Upper lobe of left lung (tissue), 6 donors: ENCODE results near the gene GALNS. TPM values are rescaled to one million over a fixed set of nuclear protein-coding genes. Genes with fewer than 3 reads are reported as not detected.

Source experiments
- ATAC-seq, 2 donors: fragments of 200-7000 bp; cut with Tn5 transposase; one replicate each; pipeline ENCODE4 v1.9.1; 2022; ENCODE audit warnings: mild to moderate bottlenecking in 2 of 2, moderate library complexity in 2 of 2; ENCODE audit not compliant: low FRiP score in 2 of 2
- DNase-seq, 2 donors: peaks; one replicate each; pipeline ENCODE4 v3.0.0-alpha.2; 2019 to 2020
- H3K27ac ChIP-seq, 4 donors: fragments of 200-600 bp; sonication (generic); one replicate each; pipeline ENCODE4 v1.5.1; 2016 to 2019
- H3K27me3 ChIP-seq, 4 donors: fragments of 200-600 bp; sonication (generic); one replicate each; pipeline ENCODE4 v1.5.1; 2017 to 2019
- H3K36me3 ChIP-seq, 4 donors: fragments of 200-600 bp; sonication (generic); one replicate each; pipeline ENCODE4 v1.5.1; 2016 to 2019
- H3K4me1 ChIP-seq, 4 donors: fragments of 200-600 bp; sonication (generic); one replicate each; pipeline ENCODE4 v1.5.1; 2018 to 2019
- H3K4me3 ChIP-seq, 4 donors: fragments of 200-600 bp; sonication (generic); one replicate each; pipeline ENCODE4 v1.5.1; 2017 to 2019; ENCODE audit warnings: mild to moderate bottlenecking in 2 of 4, moderate library complexity in 1 of 4
- H3K9me3 ChIP-seq, 4 donors: fragments of 200-600 bp; sonication (generic); one replicate each; pipeline ENCODE4 v1.5.1; 2018 to 2019
- CTCF ChIP-seq, 6 experiments: fragments of 450-650 bp in 4 of 6; fragments of 200-600 bp in 2 of 6; sonication (generic) in 2 of 6; IDR thresholded peaks; one replicate each; pipeline ENCODE4 v1.5.1; 2016 to 2019; ENCODE audit warnings: antibody characterized with exemption in 6 of 6
- EP300 ChIP-seq, 4 donors: sonication (generic); formaldehyde crosslinking; IDR thresholded peaks; one replicate each; pipeline ENCODE4 v1.5.1; 2017; ENCODE audit warnings: antibody characterized with exemption in 4 of 4, control low read depth in 2 of 4
- POLR2A ChIP-seq, 4 donors: fragments of 450-650 bp; IDR thresholded peaks; one replicate each; pipeline ENCODE4 v1.5.1; 2016 to 2017; ENCODE audit warnings: antibody characterized with exemption in 4 of 4, mild to moderate bottlenecking in 2 of 4
- POLR2AphosphoS5 ChIP-seq, 2 donors: sonication (generic); formaldehyde crosslinking; IDR thresholded peaks; one replicate each; pipeline ENCODE4 v1.5.1; 2017; ENCODE audit warnings: antibody characterized with exemption in 2 of 2
- WGBS, 2 donors: methylation state at CpG; one replicate each; pipeline ENCODE4 v1.1.5; 2017 to 2018; 5-methylcytosine and 5-hydroxymethylcytosine counted together
- total RNA-seq, 6 donors: library from RNA; depleted of rRNA in 4 of 6; stranded (reverse); fragments of >200 nt in 4 of 6; gene quantifications; one replicate each; pipeline versions ENCODE4 v1.1.0 to v1.2.1, GENCODE V29; 2016 to 2021
- donor health status: DM: no; HTN: no; CAD: no; lungs with moderate emphysema.
- donor health status: DM: no; HTN: yes; CAD: no; lungs with severe emphysema.

Gene GALNS
- total RNA-seq, 6 donors from 2014 or later = 24.8 to 140 (median 45.6) TPM

GRCh38 chr16:88888461-88889387 lies 32.0 kb upstream of the GALNS start:
- Histone ChIP-seq H3K27me3 (no peaks in the 10 kb centered on the region), H3K9me3 (no peaks in the 10 kb centered on the region), H3K36me3 (peaks cover 0 to 46% (median 18%) of the 10 kb centered on the region in 4 donors), H3K27ac (peak overlapping the region; percentile 10 to 80 (median 72)), H3K4me3 (no peak overlapping the region), H3K4me1 (peaks cover 3 to 14% (median 6%) of the 10 kb centered on the region in 4 donors)
- peak in 1 of 2 donors; percentile 82 for DNase-seq
- 70 to 77% methylated on average over 15 to 28 of the region's 30 CpGs for WGBS, 2 donors
- ATAC-seq = no peak
- TF ChIP-seq CTCF (IDR thresholded peaks at IDR 0.05) (no peak), POLR2A (IDR thresholded peaks at IDR 0.05) (no peak), EP300 (IDR thresholded peaks at IDR 0.05) (no peak), POLR2AphosphoS5 (IDR thresholded peaks at IDR 0.05) (peak; percentile 23 to 33)

GRCh38 chr16:88888057-88888456 lies 31.3 kb upstream of the GALNS start:
- H3K36me3 ChIP-seq = peaks cover 0 to 53% (median 21%) of the 10 kb centered on the region in 4 donors
- no peaks in the 10 kb centered on the region for H3K27me3 ChIP-seq
- H3K4me3 ChIP-seq = no peak overlapping the region
- ATAC-seq = no peak
- DNase-seq = no peak
- peaks cover 3 to 14% (median 6%) of the 10 kb centered on the region in 4 donors for H3K4me1 ChIP-seq
- peak overlapping the region; percentile 42 to 80 (median 72) for H3K27ac ChIP-seq
- TF ChIP-seq CTCF (IDR thresholded peaks at IDR 0.05) (no peak), POLR2A (IDR thresholded peaks at IDR 0.05) (no peak), EP300 (IDR thresholded peaks at IDR 0.05) (no peak), POLR2AphosphoS5 (IDR thresholded peaks at IDR 0.05) (no peak)
- no peaks in the 10 kb centered on the region for H3K9me3 ChIP-seq
- WGBS, 2 donors = 80% methylated on average over 9 of the region's 14 CpGs; no CpG with 5 or more reads in 1 of the 2 donors

GRCh38 chr16:88886845-88887521 lies 30.2 kb upstream of the GALNS start:
- Histone ChIP-seq H3K27ac (peak overlapping the region; percentile 35 to 80 (median 67)), H3K4me3 (no peak overlapping the region), H3K36me3 (peaks cover 0 to 58% (median 24%) of the 10 kb centered on the region in 4 donors), H3K9me3 (no peaks in the 10 kb centered on the region), H3K4me1 (peaks cover 3 to 14% (median 8%) of the 10 kb centered on the region in 4 donors), H3K27me3 (no peaks in the 10 kb centered on the region)
- ATAC-seq (peak; percentile 31 to 50), DNase-seq (peak; percentile 59 to 89)
- 75 to 79% methylated on average over 27 to 36 of the region's 39 CpGs for WGBS, 2 donors
- TF ChIP-seq EP300 (IDR thresholded peaks at IDR 0.05) = peak in 1 of 4 donors; percentile 52
- TF ChIP-seq CTCF (IDR thresholded peaks at IDR 0.05) = no peak
- peak; percentile 67 to 87 for TF ChIP-seq POLR2AphosphoS5 (IDR thresholded peaks at IDR 0.05)

GRCh38 chr16:88886420-88886844 lies 29.7 kb upstream of the GALNS start:
- no peaks in the 10 kb centered on the region for H3K9me3 ChIP-seq
- peaks cover 3 to 15% (median 9%) of the 10 kb centered on the region in 4 donors for H3K4me1 ChIP-seq
- 72% methylated on average over 12 of the region's 15 CpGs; no CpG with 5 or more reads in 1 of the 2 donors for WGBS, 2 donors
- no peak overlapping the region for H3K4me3 ChIP-seq
- DNase-seq (peak in 1 of 2 donors; percentile 24), ATAC-seq (no peak)
- TF ChIP-seq EP300 (IDR thresholded peaks at IDR 0.05) (peak in 1 of 4 donors; percentile 38), CTCF (IDR thresholded peaks at IDR 0.05) (no peak), POLR2AphosphoS5 (IDR thresholded peaks at IDR 0.05) (peak in 1 of 2 donors; percentile 49), POLR2A (IDR thresholded peaks at IDR 0.05) (no peak)
- H3K36me3 ChIP-seq = peaks cover 0 to 57% (median 24%) of the 10 kb centered on the region in 4 donors
- peak overlapping the region; percentile 35 to 80 (median 64) for H3K27ac ChIP-seq
- no peaks in the 10 kb centered on the region for H3K27me3 ChIP-seq
